Heart left ventricle (tissue), 13 donors: ENCODE results near the gene ARHGAP8.

Source experiments
- POLR2A ChIP-seq, 2 donors: fragments of 450-650 bp; IDR thresholded peaks; one replicate each; pipeline ENCODE4 v1.6.1; 2017; ENCODE audit warnings: antibody characterized with exemption in 2 of 2, mild to moderate bottlenecking in 2 of 2, moderate library complexity in 2 of 2
- TF ChIP-seq, protein P1 (sequence below), 12 donors: fragments of 200-600 bp; sonication (generic) in 4 of 12; IDR thresholded peaks; one replicate each; pipeline versions ENCODE4 v1.5.0 to v1.8.0; 2018 to 2022; ENCODE audit warnings: antibody characterized with exemption in 12 of 12, mild to moderate bottlenecking in 5 of 12
- donor health status: ischemic (EF 13 %, LVEDD 7.1; RV severe dilation, severe dysfunction).
- donor health status: DM: no; HTN: yes; CAD: no.
- donor health status: DM: no; HTN: no; CAD: no.
- donor health status: ischemic (EF 25% LVEDD 6.9; RV normal size, moderate dysfunction).
- donor health status: ischemic (EF 25% LVEDD 5.7; RV mildly dilated, moderate dysfunction).
- donor health status: ischemic (EF 35%, LVEDD 5.7; RV mildly dilated, moderate dysfunction).
- donor health status: nonischemic (EF 11% LVEDD 7.7; RV severe dilation, severe dysfunction).
- donor health status: DM: yes; HTN: yes; CAD: no.
- donor health status: PGD.
- donor health status: ischemic (EF 29% LVEDD 5.4; RV normal size, mild dysfunction).
- donor health status: nonischemic (EF 23%, LVEDD 6.1; RV moderate dilation, normal function).

DNA sequence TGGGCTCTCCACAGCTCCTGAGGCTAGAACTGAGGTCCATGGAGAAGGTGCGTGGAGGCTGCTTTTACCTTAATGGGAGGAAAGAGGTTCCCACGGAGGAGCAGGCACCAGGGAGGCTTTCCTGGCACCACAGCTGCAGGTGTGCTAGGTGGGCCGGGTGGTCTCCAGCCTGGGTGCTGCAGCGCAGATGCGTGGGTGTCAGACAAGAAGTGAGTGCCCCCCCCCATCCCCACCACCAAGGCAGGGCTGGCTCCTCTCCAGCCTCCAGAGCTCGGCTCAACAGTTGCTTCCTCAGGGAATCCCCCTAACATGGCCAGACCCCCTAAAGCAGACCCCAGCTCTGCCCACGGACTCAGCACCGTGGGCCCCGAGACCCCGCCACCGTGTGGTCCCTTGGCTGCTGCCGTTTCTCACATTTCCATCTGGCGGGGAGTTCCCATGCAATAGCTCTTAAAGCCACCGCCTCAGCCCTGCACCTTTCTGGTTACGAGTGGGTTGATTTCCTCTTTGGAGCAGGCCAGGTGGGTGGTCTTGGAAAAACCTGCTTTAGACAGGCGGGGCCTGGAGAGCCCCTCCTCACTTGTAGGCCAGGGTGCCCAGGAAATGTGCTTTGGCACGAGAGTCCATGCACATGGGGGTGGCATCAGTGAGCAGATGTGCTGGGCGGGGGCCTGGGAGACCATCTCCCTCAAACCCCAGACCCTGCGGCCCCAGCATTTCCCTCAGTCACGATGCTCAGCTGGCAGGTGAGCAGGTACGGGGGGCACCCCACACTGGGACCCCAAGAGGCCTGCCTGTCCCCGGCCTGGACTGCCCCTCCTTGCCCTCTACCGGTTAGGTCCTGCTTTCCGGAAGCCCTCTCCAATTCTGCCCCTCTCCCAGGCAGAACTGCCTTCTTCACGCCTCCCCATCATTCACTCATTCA lies 93.7 kb downstream of the ARHGAP8 start:
- TF ChIP-seq, protein P1, sequence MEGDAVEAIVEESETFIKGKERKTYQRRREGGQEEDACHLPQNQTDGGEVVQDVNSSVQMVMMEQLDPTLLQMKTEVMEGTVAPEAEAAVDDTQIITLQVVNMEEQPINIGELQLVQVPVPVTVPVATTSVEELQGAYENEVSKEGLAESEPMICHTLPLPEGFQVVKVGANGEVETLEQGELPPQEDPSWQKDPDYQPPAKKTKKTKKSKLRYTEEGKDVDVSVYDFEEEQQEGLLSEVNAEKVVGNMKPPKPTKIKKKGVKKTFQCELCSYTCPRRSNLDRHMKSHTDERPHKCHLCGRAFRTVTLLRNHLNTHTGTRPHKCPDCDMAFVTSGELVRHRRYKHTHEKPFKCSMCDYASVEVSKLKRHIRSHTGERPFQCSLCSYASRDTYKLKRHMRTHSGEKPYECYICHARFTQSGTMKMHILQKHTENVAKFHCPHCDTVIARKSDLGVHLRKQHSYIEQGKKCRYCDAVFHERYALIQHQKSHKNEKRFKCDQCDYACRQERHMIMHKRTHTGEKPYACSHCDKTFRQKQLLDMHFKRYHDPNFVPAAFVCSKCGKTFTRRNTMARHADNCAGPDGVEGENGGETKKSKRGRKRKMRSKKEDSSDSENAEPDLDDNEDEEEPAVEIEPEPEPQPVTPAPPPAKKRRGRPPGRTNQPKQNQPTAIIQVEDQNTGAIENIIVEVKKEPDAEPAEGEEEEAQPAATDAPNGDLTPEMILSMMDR (IDR thresholded peaks at IDR 0.05) = no peak
- TF ChIP-seq POLR2A (IDR thresholded peaks at IDR 0.05) = no peak
